ENCODE data around the gene SKI.

SKI gene

DNA sequence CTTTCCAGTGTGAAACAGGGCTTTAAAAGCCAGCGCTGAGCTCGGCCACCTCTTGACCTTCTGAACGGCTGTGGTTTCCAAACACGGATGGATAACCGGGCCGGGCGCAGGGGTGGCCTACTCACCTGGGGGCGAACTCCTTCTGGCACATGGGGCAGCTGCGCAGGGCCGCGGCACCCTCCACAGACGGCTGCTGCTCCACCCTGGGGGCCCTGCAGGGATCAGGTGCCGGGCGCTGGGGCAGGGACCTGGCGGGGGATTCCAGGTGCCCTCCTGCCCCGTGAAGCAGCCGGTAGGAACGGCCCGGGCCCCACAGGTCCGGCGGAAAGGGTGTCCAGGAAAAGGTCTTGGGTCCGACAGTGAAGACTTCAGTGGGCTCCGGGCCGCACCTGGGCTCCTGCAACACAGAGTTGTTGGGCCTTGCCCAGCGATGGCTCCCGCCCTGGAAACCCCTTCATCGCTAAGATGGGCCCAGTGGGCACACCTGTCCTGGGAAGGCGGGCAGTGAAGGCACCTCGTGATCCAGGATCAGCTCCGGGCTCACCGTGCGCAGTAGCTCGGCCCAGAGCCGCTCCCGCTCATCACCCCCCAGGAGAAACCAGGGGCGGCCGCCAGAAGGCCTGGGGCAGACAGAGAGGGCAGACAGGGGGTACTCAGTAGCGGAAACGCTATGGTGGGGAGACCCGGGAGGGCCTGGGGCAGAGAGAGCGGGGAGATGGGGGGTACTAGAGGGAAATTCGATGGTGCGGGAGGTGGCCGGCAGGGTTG is 34.4 kb upstream of the SKI start:
- H3K4me3 ChIP-seq (ENCODE audit: control insufficient read depth, low read depth, low read length) = peak overlapping the region; percentile 53
- no peak for DNase-seq (ENCODE audit: low read depth)
- TF ChIP-seq, protein P1, sequence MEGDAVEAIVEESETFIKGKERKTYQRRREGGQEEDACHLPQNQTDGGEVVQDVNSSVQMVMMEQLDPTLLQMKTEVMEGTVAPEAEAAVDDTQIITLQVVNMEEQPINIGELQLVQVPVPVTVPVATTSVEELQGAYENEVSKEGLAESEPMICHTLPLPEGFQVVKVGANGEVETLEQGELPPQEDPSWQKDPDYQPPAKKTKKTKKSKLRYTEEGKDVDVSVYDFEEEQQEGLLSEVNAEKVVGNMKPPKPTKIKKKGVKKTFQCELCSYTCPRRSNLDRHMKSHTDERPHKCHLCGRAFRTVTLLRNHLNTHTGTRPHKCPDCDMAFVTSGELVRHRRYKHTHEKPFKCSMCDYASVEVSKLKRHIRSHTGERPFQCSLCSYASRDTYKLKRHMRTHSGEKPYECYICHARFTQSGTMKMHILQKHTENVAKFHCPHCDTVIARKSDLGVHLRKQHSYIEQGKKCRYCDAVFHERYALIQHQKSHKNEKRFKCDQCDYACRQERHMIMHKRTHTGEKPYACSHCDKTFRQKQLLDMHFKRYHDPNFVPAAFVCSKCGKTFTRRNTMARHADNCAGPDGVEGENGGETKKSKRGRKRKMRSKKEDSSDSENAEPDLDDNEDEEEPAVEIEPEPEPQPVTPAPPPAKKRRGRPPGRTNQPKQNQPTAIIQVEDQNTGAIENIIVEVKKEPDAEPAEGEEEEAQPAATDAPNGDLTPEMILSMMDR (IDR thresholded peaks at IDR 0.05; ENCODE audit: control insufficient read depth, insufficient read depth, low read depth, low read length, missing control alignments) = no peak

DNA sequence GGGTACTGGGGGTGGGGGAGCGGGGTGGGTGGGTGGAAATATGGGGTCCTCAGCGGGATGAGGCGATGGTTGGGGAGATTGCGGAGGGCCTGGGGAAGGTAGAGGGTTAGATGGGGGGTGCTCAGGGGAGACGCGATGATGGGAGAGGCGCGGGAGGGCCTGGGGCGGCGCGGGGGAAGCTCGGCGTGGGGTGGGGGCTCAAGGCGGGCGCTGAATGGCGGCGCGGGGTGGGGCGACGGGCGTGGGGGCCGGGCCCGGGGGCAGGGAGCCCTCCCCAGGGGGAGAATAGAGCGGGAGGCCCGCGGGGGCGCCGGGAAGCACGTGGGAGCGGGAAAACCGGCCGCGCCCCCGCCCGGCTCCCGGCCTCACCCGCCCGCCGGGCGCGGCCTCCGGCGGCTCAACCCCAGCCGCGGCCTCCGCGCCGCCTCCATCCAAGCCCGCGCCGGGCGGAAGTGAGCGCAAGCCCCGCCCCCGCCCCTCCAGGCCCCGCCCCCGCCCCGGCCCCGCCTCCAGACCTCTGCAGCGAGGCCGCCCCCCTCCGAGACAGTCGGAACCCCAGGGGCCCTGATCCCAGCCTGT is 33.7 kb upstream of the SKI start, which contains the start of gene FAAP20:
Gene FAAP20 (minus strand): TSS at position 454 of the 579 bp plus-strand sequence. CDS start 23 bp downstream, at position 431.
- TF ChIP-seq, protein P1 (IDR thresholded peaks at IDR 0.05; ENCODE audit: control insufficient read depth, insufficient read depth, low read depth, low read length, missing control alignments) = no peak
- DNase-seq (ENCODE audit: low read depth) = no peak

DNA sequence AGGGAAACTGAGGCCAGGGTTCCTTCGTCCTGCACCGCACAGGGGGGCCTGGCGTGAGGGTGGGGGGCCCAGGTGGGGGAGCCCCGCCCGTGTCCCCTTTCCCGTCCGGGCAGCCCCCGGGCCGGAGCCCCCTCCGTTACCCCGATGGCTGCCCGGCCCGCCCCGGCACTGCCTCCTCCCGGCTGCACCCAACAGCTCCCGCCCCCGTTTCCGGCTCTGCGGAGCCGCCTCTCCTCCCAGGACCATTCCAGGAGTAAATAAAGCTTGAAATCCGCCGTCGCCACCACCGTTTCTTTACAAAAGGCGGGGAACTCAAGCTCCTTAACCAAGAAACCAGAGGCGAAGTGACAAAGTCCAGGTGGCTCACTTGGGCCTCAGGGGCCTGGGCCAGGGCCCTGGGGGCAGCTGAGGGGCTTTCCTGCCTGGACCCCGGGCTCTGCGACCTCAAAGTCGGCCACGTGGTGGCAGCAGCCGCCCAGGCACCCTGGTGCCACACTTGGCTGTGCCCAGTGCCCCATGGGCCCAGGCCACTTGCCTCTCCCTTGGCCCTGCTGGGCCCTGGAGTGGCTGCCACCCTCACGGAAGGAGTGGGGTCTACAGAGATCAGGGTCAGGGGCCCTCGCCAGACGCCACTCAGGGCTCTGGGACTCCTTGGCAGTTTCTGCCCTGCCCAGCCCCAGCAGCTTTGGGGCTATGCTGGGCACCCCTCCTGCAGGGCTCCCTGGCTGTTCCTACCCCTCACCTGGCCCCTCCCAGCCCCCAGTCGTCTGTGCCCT is 33.0 kb upstream of the SKI start:
- no peak for DNase-seq (ENCODE audit: low read depth)
- peak overlapping the region; percentile 67 for H3K4me3 ChIP-seq (ENCODE audit: control insufficient read depth, low read depth, low read length)
- TF ChIP-seq, protein P1 (IDR thresholded peaks at IDR 0.05; ENCODE audit: control insufficient read depth, insufficient read depth, low read depth, low read length, missing control alignments) = peak; percentile 91

More for the DNA sequence above, 33.7 kb upstream of the SKI start, which contains the start of gene FAAP20:
- peak within 1 kb of the TSS; percentile 67 for H3K4me3 ChIP-seq (ENCODE audit: control insufficient read depth, low read depth, low read length)

DNA sequence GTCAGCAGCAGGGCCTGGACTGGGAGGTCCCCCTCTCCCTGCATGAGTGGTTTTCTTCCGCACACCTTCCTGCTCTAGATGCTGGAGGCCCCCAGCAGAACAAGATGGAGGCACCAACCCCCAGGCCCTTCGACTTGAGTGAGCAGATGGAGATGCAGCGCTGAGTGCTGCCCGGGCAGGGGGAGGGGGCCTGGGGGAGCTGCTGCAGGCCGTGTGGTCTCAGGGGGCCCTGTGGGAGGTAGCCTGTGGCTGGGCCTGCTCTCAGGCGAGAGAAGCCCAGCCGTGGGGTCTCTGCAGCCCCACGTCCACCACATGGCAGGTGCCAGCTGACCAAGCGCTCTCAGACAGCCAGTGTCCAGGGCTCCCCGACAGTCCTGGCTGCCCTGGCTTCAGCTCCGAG is 32.3 kb upstream of the SKI start:
- no peak overlapping the region for H3K4me3 ChIP-seq (ENCODE audit: control insufficient read depth, low read depth, low read length)
- TF ChIP-seq, protein P1 (IDR thresholded peaks at IDR 0.05; ENCODE audit: control insufficient read depth, insufficient read depth, low read depth, low read length, missing control alignments) = no peak
- no peak for DNase-seq (ENCODE audit: low read depth)

DNA sequence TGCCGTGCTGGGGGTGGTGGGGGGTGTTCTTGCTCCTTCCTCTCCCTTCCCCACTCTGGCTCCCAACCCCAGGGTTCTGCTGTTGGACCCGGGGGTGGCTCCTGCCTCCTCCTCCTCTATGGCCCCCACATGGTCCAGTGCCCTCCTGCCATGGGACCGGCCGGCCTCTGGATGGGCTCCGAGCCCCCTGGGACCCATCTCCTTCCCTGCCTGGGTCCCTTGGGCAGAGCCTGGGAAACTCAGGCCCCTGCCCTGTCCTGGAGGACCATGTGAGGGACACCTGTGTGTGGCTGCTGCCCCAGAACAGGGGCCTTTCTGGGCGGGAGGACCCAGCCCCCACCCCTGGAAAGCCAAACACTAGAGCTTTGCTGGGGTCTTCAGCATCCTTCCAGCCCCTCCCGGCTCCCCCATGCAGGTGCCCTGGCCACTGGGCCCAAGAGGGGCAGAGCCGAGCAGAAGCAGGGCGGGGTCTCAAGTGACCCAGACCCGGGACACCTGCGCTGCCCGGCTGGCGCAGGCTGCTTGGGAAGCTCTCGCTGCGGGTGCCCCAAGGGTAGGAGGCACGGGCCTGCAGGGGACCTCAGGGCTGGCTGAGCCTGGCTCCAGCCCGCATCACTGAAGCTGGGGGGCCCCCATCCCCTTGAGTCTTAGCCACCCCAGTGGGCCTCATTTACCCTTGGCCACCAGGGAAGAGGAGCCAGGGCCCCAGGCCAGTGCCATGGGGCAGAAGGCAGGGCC is 31.0 kb upstream of the SKI start:
- no peak overlapping the region for H3K4me3 ChIP-seq (ENCODE audit: control insufficient read depth, low read depth, low read length)
- no peak for DNase-seq (ENCODE audit: low read depth)
- TF ChIP-seq, protein P1 (IDR thresholded peaks at IDR 0.05; ENCODE audit: control insufficient read depth, insufficient read depth, low read depth, low read length, missing control alignments) = no peak

DNA sequence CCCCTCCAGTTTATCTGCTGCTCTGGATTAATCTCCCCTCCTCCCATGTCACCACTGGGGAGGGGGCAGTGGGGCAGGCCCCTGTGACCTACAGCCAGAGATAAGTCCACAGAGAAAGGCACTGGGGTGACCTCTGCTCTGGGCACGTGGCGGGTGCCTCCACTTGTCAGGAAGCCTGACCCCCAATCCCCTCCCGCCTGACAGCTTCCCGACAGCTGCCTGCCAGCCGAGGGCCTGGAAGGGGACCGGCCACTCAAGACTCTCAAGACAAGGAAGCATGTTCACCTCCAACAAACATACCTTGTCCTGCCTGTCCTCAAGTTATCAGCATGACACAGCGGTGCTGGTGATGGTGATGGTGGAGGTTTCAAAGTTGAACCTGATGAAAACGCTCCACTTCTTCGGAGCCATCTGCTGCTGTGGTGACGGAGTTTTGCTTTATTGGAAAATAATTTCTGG is 30.4 kb upstream of the SKI start:
- TF ChIP-seq, protein P1 (IDR thresholded peaks at IDR 0.05; ENCODE audit: control insufficient read depth, insufficient read depth, low read depth, low read length, missing control alignments) = no peak
- DNase-seq (ENCODE audit: low read depth) = no peak
- no peak overlapping the region for H3K4me3 ChIP-seq (ENCODE audit: control insufficient read depth, low read depth, low read length)

Measured in AG09309 (cell line).